ENCODE measurements around the gene UNC80.
"Not testable (repeated sequence)": the region's sequence is repeated elsewhere in the genome, so short reads cannot be mapped to it uniquely, and the experiment has no call there.

The UNC80 gene

DNA sequence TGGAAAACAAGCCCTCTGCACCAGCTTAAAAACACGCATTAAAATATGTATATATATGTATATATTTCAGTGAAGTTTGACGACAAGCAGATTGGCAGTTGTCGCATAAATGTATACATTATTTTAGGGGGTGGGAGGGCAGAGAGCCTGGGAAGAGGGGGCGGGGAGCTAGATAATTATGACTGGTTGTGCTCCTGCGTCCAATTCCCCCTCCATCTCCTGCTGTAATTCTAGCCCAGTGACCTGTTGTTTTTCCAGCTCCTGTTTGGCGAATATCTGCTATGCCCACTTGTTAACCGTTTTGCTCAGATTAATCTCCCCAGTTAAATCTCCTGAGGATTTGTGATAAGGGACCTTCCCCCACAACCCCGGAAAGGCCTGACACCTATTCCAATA, 656 bp downstream of the UNC80 start:
- TF ChIP-seq, protein P1, sequence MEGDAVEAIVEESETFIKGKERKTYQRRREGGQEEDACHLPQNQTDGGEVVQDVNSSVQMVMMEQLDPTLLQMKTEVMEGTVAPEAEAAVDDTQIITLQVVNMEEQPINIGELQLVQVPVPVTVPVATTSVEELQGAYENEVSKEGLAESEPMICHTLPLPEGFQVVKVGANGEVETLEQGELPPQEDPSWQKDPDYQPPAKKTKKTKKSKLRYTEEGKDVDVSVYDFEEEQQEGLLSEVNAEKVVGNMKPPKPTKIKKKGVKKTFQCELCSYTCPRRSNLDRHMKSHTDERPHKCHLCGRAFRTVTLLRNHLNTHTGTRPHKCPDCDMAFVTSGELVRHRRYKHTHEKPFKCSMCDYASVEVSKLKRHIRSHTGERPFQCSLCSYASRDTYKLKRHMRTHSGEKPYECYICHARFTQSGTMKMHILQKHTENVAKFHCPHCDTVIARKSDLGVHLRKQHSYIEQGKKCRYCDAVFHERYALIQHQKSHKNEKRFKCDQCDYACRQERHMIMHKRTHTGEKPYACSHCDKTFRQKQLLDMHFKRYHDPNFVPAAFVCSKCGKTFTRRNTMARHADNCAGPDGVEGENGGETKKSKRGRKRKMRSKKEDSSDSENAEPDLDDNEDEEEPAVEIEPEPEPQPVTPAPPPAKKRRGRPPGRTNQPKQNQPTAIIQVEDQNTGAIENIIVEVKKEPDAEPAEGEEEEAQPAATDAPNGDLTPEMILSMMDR (IDR thresholded peaks at IDR 0.05; ENCODE audit: insufficient read depth, low read depth, low read length, missing control alignments): no peak
- DNase-seq (ENCODE audit: low read depth): no peak
- no peak overlapping the region for H3K4me3 ChIP-seq (ENCODE audit: low read length)

DNA sequence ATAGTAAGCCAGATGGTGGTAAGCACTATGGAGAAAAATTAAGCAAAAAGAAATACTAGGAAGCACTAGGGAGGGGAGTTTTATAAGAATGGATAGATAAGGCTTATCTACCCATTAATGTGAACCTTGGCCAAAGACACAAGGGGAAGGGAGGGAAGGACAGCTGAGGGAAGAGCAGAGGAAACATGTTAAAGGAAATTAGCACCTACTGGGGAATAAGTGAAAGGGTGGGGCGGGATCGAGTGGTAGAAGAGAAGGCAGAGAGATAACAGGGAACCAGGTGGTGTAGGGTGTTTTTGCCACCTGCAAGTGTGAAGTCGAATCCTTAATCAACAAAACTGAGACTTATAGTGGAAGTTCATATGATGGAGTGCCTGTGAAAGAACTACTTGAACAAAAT, 1.7 kb downstream of the UNC80 start:
- TF ChIP-seq, protein P1 (IDR thresholded peaks at IDR 0.05; ENCODE audit: insufficient read depth, low read depth, low read length, missing control alignments): no peak
- H3K4me3 ChIP-seq (ENCODE audit: low read length): no peak overlapping the region
- DNase-seq (ENCODE audit: low read depth): no peak

DNA sequence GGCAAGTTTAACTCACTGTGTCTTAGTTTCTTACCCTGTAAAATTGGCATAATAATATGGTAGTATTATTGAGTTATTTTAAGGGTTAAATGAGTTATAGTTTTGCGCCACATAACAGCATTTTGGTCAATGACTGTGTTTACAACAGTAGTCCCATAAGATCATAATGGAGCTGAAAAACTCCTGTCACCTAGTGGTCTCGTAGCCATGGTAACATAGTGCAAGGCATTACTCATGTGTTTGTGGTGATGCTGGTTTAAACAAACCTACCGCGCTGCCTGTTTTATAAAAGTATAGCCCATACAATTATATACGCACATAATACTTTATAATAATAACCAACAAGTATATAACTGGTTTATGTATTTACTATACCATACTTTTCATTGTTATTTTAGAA, 15.8 kb downstream of the UNC80 start:
- no peak overlapping the region for H3K4me3 ChIP-seq (ENCODE audit: low read length)
- DNase-seq (ENCODE audit: low read depth): no peak
- TF ChIP-seq, protein P1 (IDR thresholded peaks at IDR 0.05; ENCODE audit: insufficient read depth, low read depth, low read length, missing control alignments): no peak

DNA sequence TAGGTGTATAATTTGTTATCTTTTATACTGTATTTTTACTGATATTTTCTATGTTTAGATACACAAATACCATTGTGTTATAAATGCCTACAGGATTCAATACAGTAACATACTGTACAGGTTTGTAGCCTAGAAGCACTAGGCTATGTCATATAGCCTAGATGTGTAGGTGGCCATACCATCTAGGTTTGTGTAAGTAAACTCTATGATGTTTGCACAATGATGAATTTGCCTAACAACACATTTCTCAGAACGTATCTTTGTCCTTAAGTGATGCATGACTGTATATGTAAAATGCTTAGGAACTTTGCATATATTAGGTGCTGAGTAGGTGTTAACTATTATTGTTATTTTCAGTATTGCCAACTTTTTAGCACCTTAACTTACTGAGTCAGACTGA, 17.3 kb downstream of the UNC80 start:
- peak; percentile 7 for DNase-seq (ENCODE audit: low read depth)
- TF ChIP-seq, protein P1 (IDR thresholded peaks at IDR 0.05; ENCODE audit: insufficient read depth, low read depth, low read length, missing control alignments): no peak
- H3K4me3 ChIP-seq (ENCODE audit: low read length): no peak overlapping the region

DNA sequence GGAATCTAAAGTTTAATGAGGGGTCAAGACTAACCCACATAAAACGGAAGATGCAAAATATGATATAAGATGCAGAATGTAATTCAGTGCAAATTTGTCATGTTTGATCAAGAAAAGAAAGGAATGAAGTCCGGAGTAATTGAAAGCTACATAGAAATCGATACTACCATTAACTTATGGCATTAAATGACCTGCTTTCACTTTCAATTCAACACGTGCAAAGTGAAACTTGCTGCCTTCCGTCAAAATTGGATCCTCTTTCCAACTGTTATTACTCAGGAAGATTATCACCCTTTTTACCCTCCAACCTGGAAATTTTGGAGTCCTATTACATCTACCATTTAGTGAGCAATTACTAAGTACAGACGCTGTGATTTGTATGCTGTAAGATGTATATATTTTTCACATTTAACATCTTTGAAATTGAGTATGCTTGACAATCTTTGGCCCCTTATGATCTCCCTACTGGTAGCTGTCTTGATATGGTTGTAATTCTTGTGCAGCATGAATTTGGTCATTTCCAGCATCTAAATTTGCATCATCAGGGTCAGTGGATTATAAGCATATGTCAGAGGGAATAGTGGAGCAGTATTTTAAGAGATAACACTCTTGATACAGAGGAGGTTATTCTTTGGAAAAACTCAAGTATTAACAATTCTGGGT, 18.6 kb downstream of the UNC80 start:
- no peak for DNase-seq (ENCODE audit: low read depth)
- no peak overlapping the region for H3K4me3 ChIP-seq (ENCODE audit: low read length)

DNA sequence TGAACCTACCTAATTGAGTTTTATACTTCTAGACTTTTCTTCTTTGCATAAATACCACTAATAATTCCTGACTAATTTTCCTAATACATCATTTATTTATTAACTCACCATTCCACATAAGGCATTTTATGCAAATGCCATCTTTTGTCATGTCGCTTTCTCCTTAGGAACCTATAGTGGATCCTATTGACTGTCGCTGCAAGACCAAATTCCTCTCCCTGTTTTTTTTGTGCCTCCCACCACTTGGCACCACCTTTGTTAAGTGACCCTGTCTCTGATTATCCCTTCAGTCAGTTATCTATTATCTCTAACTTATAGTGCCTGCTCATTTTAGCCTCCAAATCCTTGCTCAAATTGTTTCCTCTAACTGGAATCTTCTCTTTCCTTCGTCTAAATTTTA, 19.5 kb downstream of the UNC80 start:
- TF ChIP-seq, protein P1 (IDR thresholded peaks at IDR 0.05; ENCODE audit: insufficient read depth, low read depth, low read length, missing control alignments): no peak
- H3K4me3 ChIP-seq (ENCODE audit: low read length): no peak overlapping the region
- no peak for DNase-seq (ENCODE audit: low read depth)

More for the DNA sequence above, 18.6 kb downstream of the UNC80 start:
- TF ChIP-seq, protein P1 (IDR thresholded peaks at IDR 0.05; ENCODE audit: insufficient read depth, low read depth, low read length, missing control alignments): no peak

DNA sequence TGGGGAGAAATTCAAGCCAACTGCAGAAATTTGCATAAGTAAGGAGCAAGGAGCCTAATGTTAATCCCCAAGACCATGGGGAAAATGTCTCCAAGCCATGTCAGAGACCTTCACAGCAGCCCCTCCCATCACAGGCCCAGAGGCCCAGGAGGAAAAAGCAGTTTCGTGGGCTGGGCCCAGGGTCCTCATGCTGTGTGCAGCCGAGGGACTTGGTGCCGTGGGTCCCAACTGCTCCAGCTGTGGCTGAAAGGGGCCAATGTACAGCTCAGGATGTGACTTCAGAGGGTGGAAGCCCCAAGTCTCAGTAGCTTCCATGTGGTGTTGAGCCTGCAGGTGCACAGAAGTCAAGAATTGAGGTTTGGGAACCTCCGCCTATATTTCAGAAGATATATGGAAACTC, 23.8 kb downstream of the UNC80 start:
- not testable (repeated sequence) for H3K4me3 ChIP-seq (ENCODE audit: low read length); DNase-seq (ENCODE audit: low read depth)

All from epithelial cell of esophagus (primary cell).